Measurements from ENCODE around the gene DNAJB13.
"Not testable (repeated sequence)": the region's sequence is repeated elsewhere in the genome, so short reads cannot be mapped to it uniquely, and the experiment has no call there.

DNAJB13 gene

GRCh38 chr11:73931951-73932350 lies 18.9 kb upstream of the DNAJB13 start:
- peaks cover 0 to 4% of the 10 kb centered on the region in 2 donors for H3K4me1 ChIP-seq (ENCODE audit: control insufficient read depth in 2 of 2, insufficient read depth in 2 of 2, low read length in 2 of 2)
- H3K4me3 ChIP-seq (ENCODE audit: low read length in 2 of 2): no peak overlapping the region
- H3K27me3 ChIP-seq (ENCODE audit: control insufficient read depth in 2 of 2, insufficient read depth in 2 of 2, low read length in 2 of 2): no peaks in the 10 kb centered on the region
- peaks cover 17 to 33% of the 10 kb centered on the region in 2 donors for H3K36me3 ChIP-seq (ENCODE audit: control insufficient read depth in 2 of 2, insufficient read depth in 2 of 2, low read length in 2 of 2)
- H3K9ac ChIP-seq (ENCODE audit: low read depth in 1 of 2, low read length in 2 of 2): no peak overlapping the region
- H3K27ac ChIP-seq (ENCODE audit: low read depth in 2 of 2, low read length in 2 of 2): no peak overlapping the region
- no peaks in the 10 kb centered on the region for H3K9me3 ChIP-seq (ENCODE audit: control insufficient read depth in 2 of 2, low read length in 2 of 2)

GRCh38 chr11:73932781-73933180 lies 18.0 kb upstream of the DNAJB13 start:
- no peak overlapping the region for H3K9ac ChIP-seq (ENCODE audit: low read depth in 1 of 2, low read length in 2 of 2)
- no peak overlapping the region for H3K4me3 ChIP-seq (ENCODE audit: low read length in 2 of 2)
- H3K36me3 ChIP-seq (ENCODE audit: control insufficient read depth in 2 of 2, insufficient read depth in 2 of 2, low read length in 2 of 2): peaks cover 11 to 25% of the 10 kb centered on the region in 2 donors
- H3K4me1 ChIP-seq (ENCODE audit: control insufficient read depth in 2 of 2, insufficient read depth in 2 of 2, low read length in 2 of 2): peaks cover 0 to 4% of the 10 kb centered on the region in 2 donors
- no peak overlapping the region for H3K27ac ChIP-seq (ENCODE audit: low read depth in 2 of 2, low read length in 2 of 2)
- H3K9me3 ChIP-seq (ENCODE audit: control insufficient read depth in 2 of 2, low read length in 2 of 2): no peaks in the 10 kb centered on the region
- no peaks in the 10 kb centered on the region for H3K27me3 ChIP-seq (ENCODE audit: control insufficient read depth in 2 of 2, insufficient read depth in 2 of 2, low read length in 2 of 2)

- not testable (repeated sequence) for H3K9me3 ChIP-seq (ENCODE audit: control insufficient read depth in 2 of 2, low read length in 2 of 2); H3K9ac ChIP-seq (ENCODE audit: low read depth in 1 of 2, low read length in 2 of 2); H3K27ac ChIP-seq (ENCODE audit: low read depth in 2 of 2, low read length in 2 of 2); H3K4me1 ChIP-seq (ENCODE audit: control insufficient read depth in 2 of 2, insufficient read depth in 2 of 2, low read length in 2 of 2); H3K4me3 ChIP-seq (ENCODE audit: low read length in 2 of 2); H3K27me3 ChIP-seq (ENCODE audit: control insufficient read depth in 2 of 2, insufficient read depth in 2 of 2, low read length in 2 of 2)
- peaks cover 6 to 12% of the 10 kb centered on the region in 2 donors for H3K36me3 ChIP-seq (ENCODE audit: control insufficient read depth in 2 of 2, insufficient read depth in 2 of 2, low read length in 2 of 2)
Measured at GRCh38 chr11:73936047-73936446, 14.8 kb upstream of the DNAJB13 start.

GRCh38 chr11:73939096-73939495 lies 11.7 kb upstream of the DNAJB13 start:
- Histone ChIP-seq H3K4me3 (ENCODE audit: low read length in 2 of 2) (no peak overlapping the region), H3K27ac (ENCODE audit: low read depth in 2 of 2, low read length in 2 of 2) (no peak overlapping the region), H3K9ac (ENCODE audit: low read depth in 1 of 2, low read length in 2 of 2) (no peak overlapping the region), H3K9me3 (ENCODE audit: control insufficient read depth in 2 of 2, low read length in 2 of 2) (peaks cover 2 to 5% of the 10 kb centered on the region in 2 donors), H3K36me3 (ENCODE audit: control insufficient read depth in 2 of 2, insufficient read depth in 2 of 2, low read length in 2 of 2) (peaks cover under 1 to 1% of the 10 kb centered on the region in 2 donors), H3K4me1 (ENCODE audit: control insufficient read depth in 2 of 2, insufficient read depth in 2 of 2, low read length in 2 of 2) (no peaks in the 10 kb centered on the region), H3K27me3 (ENCODE audit: control insufficient read depth in 2 of 2, insufficient read depth in 2 of 2, low read length in 2 of 2) (no peaks in the 10 kb centered on the region)

- no peak overlapping the region for H3K27ac ChIP-seq (ENCODE audit: low read depth in 2 of 2, low read length in 2 of 2)
- no peak overlapping the region for H3K9ac ChIP-seq (ENCODE audit: low read depth in 1 of 2, low read length in 2 of 2)
- H3K4me3 ChIP-seq (ENCODE audit: low read length in 2 of 2): no peak overlapping the region
- peaks cover 2 to 5% of the 10 kb centered on the region in 2 donors for H3K9me3 ChIP-seq (ENCODE audit: control insufficient read depth in 2 of 2, low read length in 2 of 2)
- no peaks in the 10 kb centered on the region for H3K27me3 ChIP-seq (ENCODE audit: control insufficient read depth in 2 of 2, insufficient read depth in 2 of 2, low read length in 2 of 2)
- no peaks in the 10 kb centered on the region for H3K4me1 ChIP-seq (ENCODE audit: control insufficient read depth in 2 of 2, insufficient read depth in 2 of 2, low read length in 2 of 2)
- H3K36me3 ChIP-seq (ENCODE audit: control insufficient read depth in 2 of 2, insufficient read depth in 2 of 2, low read length in 2 of 2): no peaks in the 10 kb centered on the region
Measured at GRCh38 chr11:73940801-73941570, 9.8 kb upstream of the DNAJB13 start.

DNA sequence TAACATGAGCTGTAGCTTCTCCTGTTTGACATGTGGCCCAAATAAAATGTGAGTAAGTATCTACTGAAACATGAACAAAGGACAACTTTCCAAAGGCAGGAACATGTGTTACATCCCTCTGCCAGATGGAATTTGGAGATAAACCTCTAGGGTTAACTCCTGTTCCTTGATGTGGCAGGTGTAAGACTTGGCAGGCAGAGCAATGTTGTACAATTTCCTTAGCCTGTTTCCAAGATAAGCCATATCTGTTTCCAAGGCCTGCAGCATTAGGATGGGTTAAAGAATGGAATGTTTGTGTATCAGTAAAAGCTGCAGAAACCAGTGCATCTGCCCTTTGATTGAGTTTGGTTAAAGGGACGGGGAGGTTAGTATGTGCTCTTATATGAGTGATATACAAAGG lies 8.8 kb upstream of the DNAJB13 start:
- no peak overlapping the region for H3K4me3 ChIP-seq (ENCODE audit: low read length in 2 of 2)
- no peak overlapping the region for H3K27ac ChIP-seq (ENCODE audit: low read depth in 2 of 2, low read length in 2 of 2)
- no peak overlapping the region for H3K9ac ChIP-seq (ENCODE audit: low read depth in 1 of 2, low read length in 2 of 2)
- no peaks in the 10 kb centered on the region for H3K36me3 ChIP-seq (ENCODE audit: control insufficient read depth in 2 of 2, insufficient read depth in 2 of 2, low read length in 2 of 2)
- peaks cover 2 to 5% of the 10 kb centered on the region in 2 donors for H3K9me3 ChIP-seq (ENCODE audit: control insufficient read depth in 2 of 2, low read length in 2 of 2)
- no peaks in the 10 kb centered on the region for H3K4me1 ChIP-seq (ENCODE audit: control insufficient read depth in 2 of 2, insufficient read depth in 2 of 2, low read length in 2 of 2)
- no peaks in the 10 kb centered on the region for H3K27me3 ChIP-seq (ENCODE audit: control insufficient read depth in 2 of 2, insufficient read depth in 2 of 2, low read length in 2 of 2)

DNA sequence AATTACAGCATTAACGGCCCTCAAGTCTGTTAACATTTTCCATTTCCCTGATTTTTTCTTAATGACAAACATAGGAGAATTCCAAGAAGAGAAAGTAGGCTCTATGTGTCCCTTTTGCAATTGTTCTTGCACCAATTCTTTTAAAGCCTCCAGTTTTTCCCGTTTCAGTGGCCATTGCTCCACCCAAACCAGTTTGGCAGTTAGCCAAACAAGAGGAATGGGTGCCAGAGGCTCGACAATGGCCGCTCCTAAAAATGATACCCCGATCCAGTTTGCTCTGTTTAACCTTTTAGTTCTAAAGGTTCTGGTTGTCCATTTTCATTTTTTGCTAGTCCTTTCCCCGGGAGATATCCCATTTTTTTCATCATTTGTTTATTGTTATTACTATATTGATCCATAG lies 6.7 kb upstream of the DNAJB13 start:
- H3K4me3 ChIP-seq (ENCODE audit: low read length in 2 of 2): no peak overlapping the region

DNA sequence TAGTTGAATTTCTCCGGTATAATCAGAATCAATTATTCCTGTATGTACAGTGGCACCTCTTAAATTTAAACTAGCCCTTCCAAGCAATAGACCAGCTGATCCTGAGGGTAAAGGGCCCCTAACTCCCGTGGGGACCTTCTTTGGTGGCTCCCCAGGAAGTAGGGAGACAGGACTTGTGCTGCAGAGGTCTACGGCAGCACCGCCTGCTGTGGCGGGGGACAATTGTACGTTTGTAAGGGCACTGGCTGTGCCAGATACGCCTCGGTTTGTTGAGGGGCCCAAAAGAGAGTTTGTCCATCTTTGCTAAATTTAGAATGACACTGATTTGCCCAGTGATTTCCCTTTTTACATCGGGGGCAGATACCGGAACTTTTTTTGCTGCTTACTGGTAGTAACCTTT lies 5.9 kb upstream of the DNAJB13 start:
- Histone ChIP-seq H3K27me3 (ENCODE audit: control insufficient read depth in 2 of 2, insufficient read depth in 2 of 2, low read length in 2 of 2) (no peaks in the 10 kb centered on the region), H3K27ac (ENCODE audit: low read depth in 2 of 2, low read length in 2 of 2) (no peak overlapping the region), H3K9me3 (ENCODE audit: control insufficient read depth in 2 of 2, low read length in 2 of 2) (peaks cover 0 to 2% of the 10 kb centered on the region in 2 donors), H3K36me3 (ENCODE audit: control insufficient read depth in 2 of 2, insufficient read depth in 2 of 2, low read length in 2 of 2) (no peaks in the 10 kb centered on the region), H3K9ac (ENCODE audit: low read depth in 1 of 2, low read length in 2 of 2) (no peak overlapping the region), H3K4me1 (ENCODE audit: control insufficient read depth in 2 of 2, insufficient read depth in 2 of 2, low read length in 2 of 2) (no peaks in the 10 kb centered on the region), H3K4me3 (ENCODE audit: low read length in 2 of 2) (no peak overlapping the region)

More for the DNA sequence above, 6.7 kb upstream of the DNAJB13 start:
- no peaks in the 10 kb centered on the region for H3K27me3 ChIP-seq (ENCODE audit: control insufficient read depth in 2 of 2, insufficient read depth in 2 of 2, low read length in 2 of 2)
- peaks cover 2 to 3% of the 10 kb centered on the region in 2 donors for H3K9me3 ChIP-seq (ENCODE audit: control insufficient read depth in 2 of 2, low read length in 2 of 2)
- no peaks in the 10 kb centered on the region for H3K36me3 ChIP-seq (ENCODE audit: control insufficient read depth in 2 of 2, insufficient read depth in 2 of 2, low read length in 2 of 2)
- no peaks in the 10 kb centered on the region for H3K4me1 ChIP-seq (ENCODE audit: control insufficient read depth in 2 of 2, insufficient read depth in 2 of 2, low read length in 2 of 2)
- H3K27ac ChIP-seq (ENCODE audit: low read depth in 2 of 2, low read length in 2 of 2): no peak overlapping the region
- no peak overlapping the region for H3K9ac ChIP-seq (ENCODE audit: low read depth in 1 of 2, low read length in 2 of 2)

DNA sequence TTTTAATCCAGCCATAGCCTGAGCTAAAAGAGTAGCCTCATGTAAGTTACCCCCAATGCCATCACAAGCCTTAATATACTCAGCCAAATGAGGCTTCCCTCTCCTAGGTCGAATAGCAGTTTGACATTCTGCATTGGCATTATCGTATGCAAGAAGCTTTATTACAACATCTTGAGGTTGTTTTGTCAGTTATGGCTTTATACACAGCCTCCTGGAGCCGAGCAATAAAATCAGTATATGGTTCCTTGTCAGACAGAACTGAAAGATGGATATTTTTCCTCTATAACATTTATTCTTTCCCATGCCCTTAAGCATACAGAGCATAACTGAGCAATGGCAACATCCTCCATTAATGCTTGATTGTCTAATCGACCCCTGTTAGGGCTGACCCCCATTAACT lies 5.4 kb upstream of the DNAJB13 start:
- H3K4me3 ChIP-seq (ENCODE audit: low read length in 2 of 2): no peak overlapping the region
- H3K9ac ChIP-seq (ENCODE audit: low read depth in 1 of 2, low read length in 2 of 2): no peak overlapping the region
- H3K9me3 ChIP-seq (ENCODE audit: control insufficient read depth in 2 of 2, low read length in 2 of 2): peaks cover 0 to 2% of the 10 kb centered on the region in 2 donors
- H3K27me3 ChIP-seq (ENCODE audit: control insufficient read depth in 2 of 2, insufficient read depth in 2 of 2, low read length in 2 of 2): no peaks in the 10 kb centered on the region
- H3K36me3 ChIP-seq (ENCODE audit: control insufficient read depth in 2 of 2, insufficient read depth in 2 of 2, low read length in 2 of 2): no peaks in the 10 kb centered on the region
- no peaks in the 10 kb centered on the region for H3K4me1 ChIP-seq (ENCODE audit: control insufficient read depth in 2 of 2, insufficient read depth in 2 of 2, low read length in 2 of 2)
- H3K27ac ChIP-seq (ENCODE audit: low read depth in 2 of 2, low read length in 2 of 2): no peak overlapping the region

GRCh38 chr11:73946798-73947458 lies 3.9 kb upstream of the DNAJB13 start:
- Histone ChIP-seq H3K27ac (ENCODE audit: low read depth in 2 of 2, low read length in 2 of 2) (no peak overlapping the region), H3K27me3 (ENCODE audit: control insufficient read depth in 2 of 2, insufficient read depth in 2 of 2, low read length in 2 of 2) (no peaks in the 10 kb centered on the region), H3K36me3 (ENCODE audit: control insufficient read depth in 2 of 2, insufficient read depth in 2 of 2, low read length in 2 of 2) (no peaks in the 10 kb centered on the region)

More at GRCh38 chr11:73946798-73947458, 3.9 kb upstream of the DNAJB13 start:
- Histone ChIP-seq H3K4me1 (ENCODE audit: control insufficient read depth in 2 of 2, insufficient read depth in 2 of 2, low read length in 2 of 2) (no peaks in the 10 kb centered on the region), H3K9me3 (ENCODE audit: control insufficient read depth in 2 of 2, low read length in 2 of 2) (no peaks in the 10 kb centered on the region), H3K9ac (ENCODE audit: low read depth in 1 of 2, low read length in 2 of 2) (no peak overlapping the region), H3K4me3 (ENCODE audit: low read length in 2 of 2) (no peak overlapping the region)

All from mucosa of rectum (tissue), 2 donors.